Parathyroid adenoma (tissue), 2 donors: ENCODE measurements around the gene CPVL.

ENCODE experiments used
- H2AFZ ChIP-seq: fragments of 300-600 bp; sonication (generic); one replicate; pipeline ENCODE4 v1.7.0; 2017; ENCODE audit warnings: antibody characterized with exemption, mild to moderate bottlenecking
- H3K27ac ChIP-seq: fragments of 300-600 bp; sonication (generic); one replicate; pipeline ENCODE4 v1.7.0; 2017
- H3K27me3 ChIP-seq: fragments of 300-600 bp; sonication (generic); one replicate; pipeline ENCODE4 v1.7.0; 2017; ENCODE audit warnings: low read length; ENCODE audit not compliant: control insufficient read depth, insufficient read depth
- H3K36me3 ChIP-seq: fragments of 300-600 bp; sonication (generic); one replicate; pipeline ENCODE4 v1.7.0; 2017; ENCODE audit warnings: low read length; ENCODE audit not compliant: control insufficient read depth, insufficient read depth
- H3K4me1 ChIP-seq: fragments of 300-600 bp; sonication (generic); one replicate; pipeline ENCODE4 v1.7.0; 2017; ENCODE audit warnings: control low read depth
- H3K4me2 ChIP-seq: fragments of 300-600 bp; sonication (generic); one replicate; pipeline ENCODE4 v1.7.0; 2017; ENCODE audit warnings: low read length
- H3K4me3 ChIP-seq: fragments of 300-600 bp; sonication (generic); one replicate; pipeline ENCODE4 v1.7.0; 2017; ENCODE audit warnings: low read depth, low read length
- H3K79me2 ChIP-seq: fragments of 300-600 bp; sonication (generic); one replicate; pipeline ENCODE4 v1.7.0; 2017; ENCODE audit warnings: control low read depth
- H3K9ac ChIP-seq: fragments of 300-600 bp; sonication (generic); one replicate; pipeline ENCODE4 v1.7.0; 2017; ENCODE audit warnings: mild to moderate bottlenecking
- H3K9me3 ChIP-seq: fragments of 300-600 bp; sonication (generic); one replicate; pipeline ENCODE4 v1.7.0; 2017; ENCODE audit warnings: low read length; ENCODE audit not compliant: control insufficient read depth
- TF ChIP-seq, protein P1 (sequence below): fragments of 300-600 bp; sonication (generic); IDR thresholded peaks from one replicate; pipeline ENCODE4 v1.7.0; 2017; ENCODE audit warnings: antibody characterized with exemption, mild to moderate bottlenecking
- donor health status: primary hyperparathyroidism.

The CPVL gene

DNA sequence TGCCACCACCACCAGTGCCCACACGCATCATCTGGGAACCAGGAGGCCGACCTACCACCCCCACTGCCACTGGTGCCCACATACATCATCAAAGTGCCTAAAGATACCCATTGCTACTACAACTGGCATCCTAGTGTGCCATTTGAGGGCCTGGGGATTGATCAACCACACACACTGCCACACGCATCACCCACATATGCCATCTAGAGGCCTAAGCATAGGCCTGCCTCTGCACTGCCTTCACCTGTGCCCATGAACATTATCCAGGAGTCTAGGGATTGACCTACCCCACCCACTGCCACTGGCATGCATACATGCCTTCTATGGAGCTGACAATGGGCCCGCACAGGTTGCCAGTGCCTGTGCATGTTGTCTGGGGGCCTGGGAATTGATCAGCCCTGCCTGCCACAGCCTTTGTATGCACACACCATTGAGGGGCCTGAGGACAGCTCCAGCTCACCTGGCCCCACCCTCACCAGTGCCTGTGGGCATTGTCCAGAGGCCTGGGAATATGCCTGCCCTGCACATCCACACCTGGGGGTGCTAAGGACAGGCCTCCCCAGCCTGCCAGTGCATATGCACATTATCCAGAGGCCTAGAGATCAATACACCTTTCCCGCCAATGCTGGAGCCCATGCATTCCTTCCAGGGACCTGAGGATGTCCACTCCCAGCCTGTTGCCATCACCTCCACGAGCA lies 123.9 kb downstream of the CPVL start:
- Histone ChIP-seq H3K36me3 (no peaks in the 10 kb centered on the region), H3K4me1 (no peaks in the 10 kb centered on the region), H3K4me3 (no peak overlapping the region), H3K27me3 (no peaks in the 10 kb centered on the region), H3K4me2 (no peak overlapping the region), H3K9ac (no peak overlapping the region), H3K79me2 (no peaks in the 10 kb centered on the region), H3K27ac (no peak overlapping the region), H3K9me3 (peaks cover 4% of the 10 kb centered on the region), H2AFZ (no peak overlapping the region)
- TF ChIP-seq, protein P1, sequence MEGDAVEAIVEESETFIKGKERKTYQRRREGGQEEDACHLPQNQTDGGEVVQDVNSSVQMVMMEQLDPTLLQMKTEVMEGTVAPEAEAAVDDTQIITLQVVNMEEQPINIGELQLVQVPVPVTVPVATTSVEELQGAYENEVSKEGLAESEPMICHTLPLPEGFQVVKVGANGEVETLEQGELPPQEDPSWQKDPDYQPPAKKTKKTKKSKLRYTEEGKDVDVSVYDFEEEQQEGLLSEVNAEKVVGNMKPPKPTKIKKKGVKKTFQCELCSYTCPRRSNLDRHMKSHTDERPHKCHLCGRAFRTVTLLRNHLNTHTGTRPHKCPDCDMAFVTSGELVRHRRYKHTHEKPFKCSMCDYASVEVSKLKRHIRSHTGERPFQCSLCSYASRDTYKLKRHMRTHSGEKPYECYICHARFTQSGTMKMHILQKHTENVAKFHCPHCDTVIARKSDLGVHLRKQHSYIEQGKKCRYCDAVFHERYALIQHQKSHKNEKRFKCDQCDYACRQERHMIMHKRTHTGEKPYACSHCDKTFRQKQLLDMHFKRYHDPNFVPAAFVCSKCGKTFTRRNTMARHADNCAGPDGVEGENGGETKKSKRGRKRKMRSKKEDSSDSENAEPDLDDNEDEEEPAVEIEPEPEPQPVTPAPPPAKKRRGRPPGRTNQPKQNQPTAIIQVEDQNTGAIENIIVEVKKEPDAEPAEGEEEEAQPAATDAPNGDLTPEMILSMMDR: no peak

DNA sequence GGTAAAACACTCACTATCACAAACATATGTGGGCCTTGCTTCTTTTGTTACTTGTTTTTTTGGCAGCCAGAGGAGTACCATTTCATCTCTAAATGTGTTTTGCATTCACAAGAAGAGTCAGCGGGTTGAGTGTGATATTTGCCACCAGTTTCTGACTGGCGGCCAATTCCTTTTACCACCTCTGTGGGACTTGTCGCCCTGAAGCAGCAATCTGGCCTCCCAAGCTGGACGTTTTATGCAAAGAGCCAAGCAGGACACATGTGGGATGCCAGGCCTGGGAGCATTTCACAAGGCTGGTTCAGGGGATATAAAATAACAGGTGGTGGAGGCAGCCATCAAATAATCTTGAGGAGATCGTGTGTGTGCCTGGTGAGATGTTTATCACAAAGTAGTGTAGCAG lies 126.4 kb downstream of the CPVL start:
- no peak overlapping the region for H3K9ac ChIP-seq
- H2AFZ ChIP-seq: no peak overlapping the region
- no peaks in the 10 kb centered on the region for H3K9me3 ChIP-seq
- no peaks in the 10 kb centered on the region for H3K36me3 ChIP-seq
- no peak overlapping the region for H3K27ac ChIP-seq
- no peaks in the 10 kb centered on the region for H3K4me1 ChIP-seq
- H3K4me3 ChIP-seq: no peak overlapping the region
- TF ChIP-seq, protein P1: no peak
- H3K79me2 ChIP-seq: no peaks in the 10 kb centered on the region
- H3K27me3 ChIP-seq: no peaks in the 10 kb centered on the region
- no peak overlapping the region for H3K4me2 ChIP-seq

DNA sequence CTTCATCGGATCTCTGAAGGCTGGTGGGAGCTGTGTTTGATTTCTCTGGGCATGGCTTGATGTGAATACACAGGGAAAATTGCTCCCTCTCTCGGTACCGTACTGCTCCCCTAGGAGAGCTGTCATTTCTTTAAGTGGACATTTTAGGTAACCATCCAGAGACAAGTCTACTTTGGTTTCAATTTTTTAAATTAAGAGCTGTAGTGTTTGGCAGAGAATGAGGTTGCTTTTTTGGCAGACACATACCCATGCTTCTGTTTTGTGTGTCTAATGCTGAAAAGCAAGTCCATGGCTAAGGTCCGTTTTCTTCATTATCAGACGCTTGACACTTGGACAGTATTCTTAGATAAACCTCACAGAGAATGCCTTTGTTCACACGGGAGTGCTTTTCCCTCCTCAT lies 127.0 kb downstream of the CPVL start:
- H3K27me3 ChIP-seq: no peaks in the 10 kb centered on the region
- no peak overlapping the region for H3K27ac ChIP-seq
- TF ChIP-seq, protein P1: no peak
- no peaks in the 10 kb centered on the region for H3K9me3 ChIP-seq
- no peaks in the 10 kb centered on the region for H3K4me1 ChIP-seq
- H2AFZ ChIP-seq: no peak overlapping the region
- H3K9ac ChIP-seq: no peak overlapping the region
- H3K4me2 ChIP-seq: no peak overlapping the region
- H3K4me3 ChIP-seq: no peak overlapping the region
- H3K79me2 ChIP-seq: no peaks in the 10 kb centered on the region
- no peaks in the 10 kb centered on the region for H3K36me3 ChIP-seq

DNA sequence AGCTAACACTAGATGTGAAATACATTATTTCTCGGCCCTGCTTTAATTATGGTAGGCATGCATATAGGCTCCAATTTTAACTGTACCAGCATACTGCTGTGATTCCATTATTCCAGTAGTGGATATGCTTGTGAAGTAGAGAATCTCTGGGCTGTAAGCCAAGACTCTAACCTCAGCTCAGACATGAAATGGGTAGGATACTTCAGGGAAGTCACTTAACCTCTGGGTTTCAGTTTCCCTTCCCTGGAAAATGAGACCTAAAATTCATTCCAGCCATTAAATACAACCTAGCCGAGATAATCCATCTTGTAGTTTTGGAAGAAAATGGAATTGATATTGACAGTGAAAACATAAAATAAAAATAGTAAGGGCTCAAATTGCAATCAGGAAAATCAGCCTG lies 128.6 kb downstream of the CPVL start:
- Histone ChIP-seq H3K4me1 (no peaks in the 10 kb centered on the region), H3K27ac (no peak overlapping the region), H3K4me3 (no peak overlapping the region), H3K27me3 (no peaks in the 10 kb centered on the region), H3K36me3 (no peaks in the 10 kb centered on the region), H3K4me2 (no peak overlapping the region), H3K9ac (no peak overlapping the region), H3K79me2 (no peaks in the 10 kb centered on the region), H2AFZ (no peak overlapping the region), H3K9me3 (no peaks in the 10 kb centered on the region)
- TF ChIP-seq, protein P1: no peak

DNA sequence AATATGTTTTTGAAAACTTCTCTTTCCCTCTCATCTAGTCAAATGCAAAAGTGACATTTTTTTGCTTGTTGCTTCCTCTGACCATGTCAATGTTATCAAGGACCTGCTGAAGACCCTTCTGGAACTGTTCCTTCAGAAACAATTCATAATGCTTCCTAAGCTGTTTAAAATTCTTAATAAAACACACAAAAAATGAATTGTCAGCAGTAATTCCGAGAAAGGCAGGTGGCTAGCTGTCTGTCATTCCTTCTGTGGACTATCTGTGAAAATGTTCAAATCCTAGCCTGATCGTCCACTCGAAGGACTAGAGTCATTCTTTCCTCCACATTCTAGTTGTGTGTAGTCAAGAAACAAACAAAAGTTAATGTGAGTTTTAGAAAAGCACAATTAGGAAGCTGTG lies 131.6 kb downstream of the CPVL start:
- Histone ChIP-seq H3K36me3 (no peaks in the 10 kb centered on the region), H3K9me3 (no peaks in the 10 kb centered on the region), H3K27ac (no peak overlapping the region), H2AFZ (no peak overlapping the region), H3K4me1 (no peaks in the 10 kb centered on the region), H3K9ac (no peak overlapping the region), H3K4me2 (no peak overlapping the region), H3K79me2 (no peaks in the 10 kb centered on the region), H3K4me3 (no peak overlapping the region), H3K27me3 (no peaks in the 10 kb centered on the region)
- TF ChIP-seq, protein P1: no peak
